Progenitor cell of endocrine pancreas (in vitro differentiated cells): Measurements from ENCODE around the gene PAQR5. TPM values are rescaled to one million over a fixed set of nuclear protein-coding genes. Genes with fewer than 3 reads are reported as not detected.

Experiments used
- DNase-seq: peaks from one replicate; pipeline ENCODE4 v3.0.0; 2021; ENCODE audit warnings: low spot score; ENCODE audit not compliant: unreplicated experiment
- H3K27ac Mint-ChIP-seq: 2 replicates; pipeline ENCODE4 v1.8.0; 2021; ENCODE audit warnings: mild to moderate bottlenecking, moderate library complexity, mixed read lengths
- H3K27me3 Mint-ChIP-seq: 2 replicates; pipeline ENCODE4 v1.8.0; 2021; ENCODE audit warnings: mixed read lengths
- H3K36me3 Mint-ChIP-seq: 2 replicates; pipeline ENCODE4 v1.8.0; 2022; ENCODE audit warnings: mixed read lengths; ENCODE audit not compliant: insufficient read depth
- H3K4me1 Mint-ChIP-seq: 2 replicates; pipeline ENCODE4 v1.8.0; 2021; ENCODE audit warnings: low read depth, mixed read lengths
- H3K4me3 Mint-ChIP-seq: 2 replicates; pipeline ENCODE4 v1.8.0; 2021; ENCODE audit warnings: low read depth, mild to moderate bottlenecking, moderate library complexity, mixed read lengths
- H3K9me3 Mint-ChIP-seq: 2 replicates; pipeline ENCODE4 v1.8.0; 2021; ENCODE audit warnings: low read depth, mixed read lengths
- total RNA-seq: library from RNA; stranded (reverse); gene quantifications from 2 replicates; pipeline ENCODE4 v1.2.1, GENCODE V29; 2021
- TF ChIP-seq, protein P1 (sequence below): fragments of 200-600 bp; sonication (generic); IDR thresholded peaks from one replicate; pipeline ENCODE4 v1.5.0; 2021; ENCODE audit warnings: antibody characterized with exemption, mild to moderate bottlenecking; ENCODE audit not compliant: unreplicated experiment

PAQR5 gene
- total RNA-seq, 1 donor from 2014 or later, result 14.6 TPM

DNA sequence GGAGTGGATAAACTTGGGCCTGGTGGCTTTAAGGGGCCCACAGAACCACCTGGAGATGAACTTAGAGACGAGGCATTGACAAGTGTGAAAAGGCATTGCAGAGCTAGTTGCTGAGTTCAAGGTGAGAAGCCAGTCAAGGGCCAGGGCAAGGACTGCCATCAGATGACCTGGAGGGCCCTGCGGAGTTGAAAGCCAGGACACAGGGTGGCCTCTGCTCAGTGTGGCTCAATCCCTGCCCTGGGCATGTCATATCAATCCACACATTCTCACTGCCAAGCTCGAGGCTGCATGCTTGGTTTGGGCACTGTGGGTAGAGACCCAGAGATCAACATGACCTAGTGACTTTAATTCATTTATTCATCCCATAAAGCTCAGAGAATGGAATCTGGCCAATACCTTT is 9.2 kb downstream of the PAQR5 start:
- TF ChIP-seq, protein P1, sequence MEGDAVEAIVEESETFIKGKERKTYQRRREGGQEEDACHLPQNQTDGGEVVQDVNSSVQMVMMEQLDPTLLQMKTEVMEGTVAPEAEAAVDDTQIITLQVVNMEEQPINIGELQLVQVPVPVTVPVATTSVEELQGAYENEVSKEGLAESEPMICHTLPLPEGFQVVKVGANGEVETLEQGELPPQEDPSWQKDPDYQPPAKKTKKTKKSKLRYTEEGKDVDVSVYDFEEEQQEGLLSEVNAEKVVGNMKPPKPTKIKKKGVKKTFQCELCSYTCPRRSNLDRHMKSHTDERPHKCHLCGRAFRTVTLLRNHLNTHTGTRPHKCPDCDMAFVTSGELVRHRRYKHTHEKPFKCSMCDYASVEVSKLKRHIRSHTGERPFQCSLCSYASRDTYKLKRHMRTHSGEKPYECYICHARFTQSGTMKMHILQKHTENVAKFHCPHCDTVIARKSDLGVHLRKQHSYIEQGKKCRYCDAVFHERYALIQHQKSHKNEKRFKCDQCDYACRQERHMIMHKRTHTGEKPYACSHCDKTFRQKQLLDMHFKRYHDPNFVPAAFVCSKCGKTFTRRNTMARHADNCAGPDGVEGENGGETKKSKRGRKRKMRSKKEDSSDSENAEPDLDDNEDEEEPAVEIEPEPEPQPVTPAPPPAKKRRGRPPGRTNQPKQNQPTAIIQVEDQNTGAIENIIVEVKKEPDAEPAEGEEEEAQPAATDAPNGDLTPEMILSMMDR, result no peak
- Mint-ChIP-seq H3K4me1 (peaks cover 13% of the 10 kb centered on the region), H3K9me3 (peaks cover 3% of the 10 kb centered on the region), H3K27ac (no peak overlapping the region), H3K36me3 (peaks cover 14% of the 10 kb centered on the region), H3K27me3 (no peaks in the 10 kb centered on the region), H3K4me3 (no peak overlapping the region)
- DNase-seq, result no peak

GRCh38 chr15:69308949-69309348 is 10.2 kb downstream of the PAQR5 start:
- H3K9me3 Mint-ChIP-seq, result peaks cover 3% of the 10 kb centered on the region

DNA sequence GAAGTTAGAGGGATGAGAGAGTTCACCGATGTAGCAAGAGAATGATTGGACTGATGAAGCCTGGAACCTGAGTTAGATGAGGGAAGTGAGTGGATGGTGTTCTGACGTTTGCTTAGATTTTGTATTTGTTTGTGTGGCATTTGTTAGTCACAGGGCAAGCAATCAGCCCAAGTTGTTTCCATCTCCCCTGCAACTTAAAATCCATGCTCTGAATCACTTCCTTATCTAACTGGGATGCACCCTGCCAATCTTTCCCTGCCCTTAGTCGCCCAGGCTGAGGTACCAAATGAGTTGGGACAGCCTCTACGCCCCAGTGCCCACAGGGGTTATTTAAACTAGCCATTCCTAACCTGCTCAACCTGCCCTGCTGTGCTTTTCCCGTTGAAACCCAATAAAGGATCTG is 12.6 kb downstream of the PAQR5 start:
- Mint-ChIP-seq H3K4me1 (peaks cover 12% of the 10 kb centered on the region), H3K27ac (no peak overlapping the region), H3K36me3 (peaks cover 9% of the 10 kb centered on the region), H3K9me3 (peaks cover 3% of the 10 kb centered on the region), H3K4me3 (no peak overlapping the region), H3K27me3 (no peaks in the 10 kb centered on the region)
- TF ChIP-seq, protein P1, result no peak
- DNase-seq, result no peak

More at GRCh38 chr15:69308949-69309348, 10.2 kb downstream of the PAQR5 start:
- peaks cover 15% of the 10 kb centered on the region for H3K4me1 Mint-ChIP-seq
- TF ChIP-seq, protein P1, result no peak
- H3K4me3 Mint-ChIP-seq, result no peak overlapping the region
- no peak for DNase-seq
- H3K36me3 Mint-ChIP-seq, result peaks cover 14% of the 10 kb centered on the region
- H3K27me3 Mint-ChIP-seq, result no peaks in the 10 kb centered on the region
- peak overlapping the region; percentile 10 for H3K27ac Mint-ChIP-seq

- H3K27me3 Mint-ChIP-seq, result no peaks in the 10 kb centered on the region
- H3K27ac Mint-ChIP-seq, result no peak overlapping the region
- peaks cover 32% of the 10 kb centered on the region for H3K4me1 Mint-ChIP-seq
- H3K36me3 Mint-ChIP-seq, result no peaks in the 10 kb centered on the region
- TF ChIP-seq, protein P1, result no peak
- no peak overlapping the region for H3K4me3 Mint-ChIP-seq
- no peak for DNase-seq
- no peaks in the 10 kb centered on the region for H3K9me3 Mint-ChIP-seq
Observed at GRCh38 chr15:69313432-69314000, 14.8 kb downstream of the PAQR5 start.

- Mint-ChIP-seq H3K4me1 (peaks cover 32% of the 10 kb centered on the region), H3K4me3 (no peak overlapping the region), H3K27me3 (no peaks in the 10 kb centered on the region), H3K9me3 (no peaks in the 10 kb centered on the region), H3K36me3 (no peaks in the 10 kb centered on the region), H3K27ac (no peak overlapping the region)
- TF ChIP-seq, protein P1, result no peak
- no peak for DNase-seq
Observed at GRCh38 chr15:69314131-69314530, 15.4 kb downstream of the PAQR5 start.
